ENCODE measurements around the gene SIAH3.

SIAH3 gene, protein sequence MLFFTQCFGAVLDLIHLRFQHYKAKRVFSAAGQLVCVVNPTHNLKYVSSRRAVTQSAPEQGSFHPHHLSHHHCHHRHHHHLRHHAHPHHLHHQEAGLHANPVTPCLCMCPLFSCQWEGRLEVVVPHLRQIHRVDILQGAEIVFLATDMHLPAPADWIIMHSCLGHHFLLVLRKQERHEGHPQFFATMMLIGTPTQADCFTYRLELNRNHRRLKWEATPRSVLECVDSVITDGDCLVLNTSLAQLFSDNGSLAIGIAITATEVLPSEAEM

DNA sequence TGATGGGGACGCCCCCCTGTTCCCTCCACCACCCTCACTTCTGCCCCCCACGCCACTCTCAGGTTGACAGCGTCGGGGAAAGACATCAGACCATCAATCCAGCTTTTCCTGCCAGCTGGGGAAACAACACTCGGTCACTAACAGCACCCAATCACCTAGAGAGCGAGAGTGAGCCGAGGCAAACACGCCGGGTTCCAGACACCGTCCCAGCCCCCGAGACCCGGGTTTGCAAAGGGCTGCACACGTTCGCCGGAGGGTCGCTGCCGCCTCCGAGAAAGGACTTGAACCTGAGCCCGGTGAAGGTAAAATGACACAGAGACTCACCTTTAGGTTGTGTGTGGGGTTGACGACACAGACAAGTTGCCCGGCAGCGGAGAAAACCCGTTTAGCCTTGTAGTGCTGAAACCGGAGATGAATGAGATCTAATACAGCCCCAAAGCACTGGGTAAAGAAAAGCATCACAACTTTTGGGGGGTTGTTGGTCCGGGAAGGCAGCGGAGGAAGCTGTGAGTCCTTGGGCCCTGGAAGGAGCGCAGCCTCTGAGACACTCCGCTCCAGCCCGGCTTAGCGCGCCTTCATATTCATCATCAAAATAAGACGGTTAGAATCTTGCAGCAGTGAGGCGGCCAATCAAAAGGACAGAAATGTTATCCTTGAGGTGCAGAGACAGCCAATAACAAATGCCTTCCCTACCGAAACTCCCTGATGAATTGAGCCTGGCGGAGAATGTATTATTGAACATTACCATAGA, at the start of gene SIAH3:
SIAH3 (minus strand) TSS at position 583 of the 751 bp plus-strand sequence; CDS start at position 459, 124 bp downstream.
- no peaks in the 10 kb centered on the region for H3K79me2 ChIP-seq (ENCODE audit: low read length)
- no peak within 1 kb of the TSS for H3K4me3 ChIP-seq (ENCODE audit: low read length)
- no peak within 1 kb of the TSS for H2AFZ ChIP-seq (ENCODE audit: low read length)
- peaks cover 6% of the 10 kb centered on the region; the same call in 1 of the 2 replicates for H3K4me1 ChIP-seq (ENCODE audit: low read length)
- no peaks in the 10 kb centered on the region for H3K36me3 ChIP-seq (replicated peaks; ENCODE audit: insufficient read depth, low read length)
- no peak within 1 kb of the TSS for H3K4me2 ChIP-seq (ENCODE audit: low read depth, low read length)
- H3K9me3 ChIP-seq (replicated peaks; ENCODE audit: insufficient read depth, low read length): no peaks in the 10 kb centered on the region
- H3K27me3 ChIP-seq (replicated peaks; ENCODE audit: insufficient read depth, low read length): no peaks in the 10 kb centered on the region
- no peak within 1 kb of the TSS for H3K27ac ChIP-seq (ENCODE audit: low read length)
- TF ChIP-seq CTCF (IDR thresholded peaks at IDR 0.05; ENCODE audit: low read length): no peak
- TF ChIP-seq EZH2phosphoT487 (IDR thresholded peaks at IDR 0.05; ENCODE audit: low read length): no peak
- no peak for TF ChIP-seq EZH2 (optimal IDR thresholded peaks at IDR 0.05; ENCODE audit: low read depth, low read length)
- DNase-seq: no peak
- no peaks in the 10 kb centered on the region for H4K20me1 ChIP-seq (ENCODE audit: insufficient read depth, low read length)
- no peak within 1 kb of the TSS for H3K9ac ChIP-seq (ENCODE audit: low read length)
- H3F3A ChIP-seq (ENCODE audit: insufficient read depth, low read length): no peaks in the 10 kb centered on the region
- H3K9me2 ChIP-seq (replicated peaks; ENCODE audit: insufficient read depth, low read length): no peaks in the 10 kb centered on the region

DNA sequence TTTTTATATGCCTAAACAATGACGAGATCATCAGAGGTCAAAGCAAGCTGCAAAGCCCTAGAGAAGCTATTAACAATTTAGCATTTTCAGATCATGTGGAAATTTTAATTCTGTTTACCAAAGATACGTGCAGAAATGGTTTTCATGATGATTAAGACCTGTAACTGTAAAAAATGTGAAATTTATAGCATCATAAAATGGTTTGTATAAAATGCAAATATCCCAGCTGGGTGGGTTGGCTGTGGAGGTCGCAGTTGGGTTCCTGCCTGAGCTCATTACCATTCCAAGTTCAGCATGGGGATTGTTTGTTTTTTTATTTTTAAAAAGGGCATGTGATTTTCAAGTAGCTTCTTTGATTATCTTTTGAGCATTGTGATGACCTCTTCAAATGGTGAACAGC, 47.9 kb upstream of the SIAH3 start:
- Histone ChIP-seq H3K79me2 (ENCODE audit: low read length) (no peaks in the 10 kb centered on the region), H3K9ac (ENCODE audit: low read length) (no peak overlapping the region), H2AFZ (ENCODE audit: low read length) (no peak overlapping the region), H3K4me1 (ENCODE audit: low read length) (no peaks in the 10 kb centered on the region), H3K9me2 (replicated peaks; ENCODE audit: insufficient read depth, low read length) (no peaks in the 10 kb centered on the region), H3K27me3 (replicated peaks; ENCODE audit: insufficient read depth, low read length) (no peaks in the 10 kb centered on the region), H3F3A (ENCODE audit: insufficient read depth, low read length) (no peaks in the 10 kb centered on the region), H3K4me3 (ENCODE audit: low read length) (no peak overlapping the region), H3K36me3 (replicated peaks; ENCODE audit: insufficient read depth, low read length) (no peaks in the 10 kb centered on the region), H3K9me3 (replicated peaks; ENCODE audit: insufficient read depth, low read length) (no peaks in the 10 kb centered on the region), H3K27ac (ENCODE audit: low read length) (no peak overlapping the region), H3K4me2 (ENCODE audit: low read depth, low read length) (no peak overlapping the region), H4K20me1 (ENCODE audit: insufficient read depth, low read length) (no peaks in the 10 kb centered on the region)
- no peak for DNase-seq
- TF ChIP-seq CTCF (IDR thresholded peaks at IDR 0.05; ENCODE audit: low read length): no peak
- no peak for TF ChIP-seq EZH2phosphoT487 (IDR thresholded peaks at IDR 0.05; ENCODE audit: low read length)
- TF ChIP-seq EZH2 (optimal IDR thresholded peaks at IDR 0.05; ENCODE audit: low read depth, low read length): no peak

GRCh38 chr13:45897562-45897961, 46.0 kb upstream of the SIAH3 start:
- H3K36me3 ChIP-seq (replicated peaks; ENCODE audit: insufficient read depth, low read length): no peaks in the 10 kb centered on the region
- no peaks in the 10 kb centered on the region for H3K9me2 ChIP-seq (replicated peaks; ENCODE audit: insufficient read depth, low read length)
- H3K4me2 ChIP-seq (ENCODE audit: low read depth, low read length): no peak overlapping the region
- no peaks in the 10 kb centered on the region for H3K9me3 ChIP-seq (replicated peaks; ENCODE audit: insufficient read depth, low read length)
- H3K9ac ChIP-seq (ENCODE audit: low read length): no peak overlapping the region
- no peaks in the 10 kb centered on the region for H3K4me1 ChIP-seq (ENCODE audit: low read length)
- no peak for TF ChIP-seq EZH2 (optimal IDR thresholded peaks at IDR 0.05; ENCODE audit: low read depth, low read length)
- no peak for TF ChIP-seq EZH2phosphoT487 (IDR thresholded peaks at IDR 0.05; ENCODE audit: low read length)
- no peak for TF ChIP-seq CTCF (IDR thresholded peaks at IDR 0.05; ENCODE audit: low read length)
- H3K27me3 ChIP-seq (replicated peaks; ENCODE audit: insufficient read depth, low read length): no peaks in the 10 kb centered on the region
- H2AFZ ChIP-seq (ENCODE audit: low read length): no peak overlapping the region
- no peak for DNase-seq
- H4K20me1 ChIP-seq (ENCODE audit: insufficient read depth, low read length): no peaks in the 10 kb centered on the region
- no peaks in the 10 kb centered on the region for H3K79me2 ChIP-seq (ENCODE audit: low read length)
- no peaks in the 10 kb centered on the region for H3F3A ChIP-seq (ENCODE audit: insufficient read depth, low read length)
- H3K4me3 ChIP-seq (ENCODE audit: low read length): no peak overlapping the region
- H3K27ac ChIP-seq (ENCODE audit: low read length): no peak overlapping the region
